Fibroblast of lung (primary cell): Measurements from ENCODE around the gene C2CD4A. TPM values are rescaled to one million over a fixed set of nuclear protein-coding genes. Genes with fewer than 3 reads are reported as not detected.

Experiments used
- DNase-seq, 2 donors: peaks; one replicate each; pipeline versions ENCODE4 v3.0.0 to v3.0.0-alpha.2; 2010; ENCODE audit warnings: low read depth in 2 of 2
- H2AFZ ChIP-seq: 2 replicates; pipeline ENCODE4 v1.5.1; 2012; ENCODE audit warnings: low read length, control low read depth, inconsistent platforms
- H3K27ac ChIP-seq: 2 replicates; pipeline ENCODE4 v1.5.1; 2011; ENCODE audit warnings: low read length, control low read depth; ENCODE audit not compliant: insufficient read depth
- H3K27me3 ChIP-seq: 2 replicates; pipeline ENCODE4 v1.5.1; 2011; ENCODE audit warnings: mild to moderate bottlenecking, low read length; ENCODE audit not compliant: control insufficient read depth, insufficient read depth
- H3K36me3 ChIP-seq: 2 replicates; pipeline ENCODE4 v1.5.1; 2011; ENCODE audit warnings: low read length; ENCODE audit not compliant: control insufficient read depth, insufficient read depth
- H3K4me1 ChIP-seq: 2 replicates; pipeline ENCODE4 v1.5.1; 2011; ENCODE audit warnings: low read length; ENCODE audit not compliant: control insufficient read depth, insufficient read depth; ENCODE audit errors: extremely low read depth
- H3K4me2 ChIP-seq: 2 replicates; pipeline ENCODE4 v1.5.1; 2011; ENCODE audit warnings: low read length, control low read depth; ENCODE audit not compliant: insufficient read depth; ENCODE audit errors: extremely low read depth
- H3K4me3 ChIP-seq, 4 experiments: fragments of 200-600 bp in 1 of 4; sonication (generic) in 1 of 4; replicated peaks in 1 of 4; 2 replicates each; pipeline ENCODE4 v1.5.1; 2011 to 2016; ENCODE audit warnings: low read length in 4 of 4, low read depth in 3 of 4, mild to moderate bottlenecking in 3 of 4, control low read depth in 2 of 4, inconsistent platforms in 1 of 4, mixed read lengths in 1 of 4; ENCODE audit not compliant: insufficient read depth in 1 of 4; ENCODE audit errors: control extremely low read depth in 1 of 4
- H3K79me2 ChIP-seq: 2 replicates; pipeline ENCODE4 v1.5.1; 2012; ENCODE audit warnings: mild to moderate bottlenecking, low read length, inconsistent platforms; ENCODE audit not compliant: control insufficient read depth, insufficient read depth
- H3K9ac ChIP-seq: 2 replicates; pipeline ENCODE4 v1.5.1; 2011; ENCODE audit warnings: mild to moderate bottlenecking, low read length, control low read depth; ENCODE audit not compliant: insufficient read depth
- H3K9me3 ChIP-seq: 2 replicates; pipeline ENCODE4 v1.5.1; 2012; ENCODE audit warnings: low read depth, low read length; ENCODE audit not compliant: control insufficient read depth, insufficient read depth
- H4K20me1 ChIP-seq: 2 replicates; pipeline ENCODE4 v1.5.1; 2011; ENCODE audit warnings: low read length; ENCODE audit not compliant: control insufficient read depth, insufficient read depth; ENCODE audit errors: extremely low read depth
- CTCF ChIP-seq, 2 donors: IDR thresholded peaks in 1 of 2; conservative IDR thresholded peaks in 1 of 2; 1 replicate in 1 of 2; 2 replicates in 1 of 2; pipeline ENCODE4 v1.5.1; 2011 to 2012; ENCODE audit warnings: low read length in 2 of 2, control low read depth in 1 of 2, inconsistent platforms in 1 of 2, low read depth in 1 of 2, mild to moderate bottlenecking in 1 of 2
- EZH2 ChIP-seq: IDR thresholded peaks from 2 replicates; pipeline ENCODE4 v1.5.1; 2012; ENCODE audit warnings: low read length, control low read depth, mild to moderate bottlenecking; ENCODE audit errors: missing control alignments
- polyA plus RNA-seq, 2 donors: library from polyadenylated mRNA; depleted of rRNA in 1 of 2; stranded (reverse) in 1 of 2; unstranded in 1 of 2; fragments of >200 nt; gene quantifications; 2 replicates each; pipeline ENCODE4 v1.2.1, GENCODE V29; 2011 to 2012; ENCODE audit warnings: missing spikeins in 1 of 2
- total RNA-seq: library from RNA; depleted of rRNA; stranded (reverse); fragments of >200 nt; gene quantifications from 2 replicates; pipeline ENCODE4 v1.2.1, GENCODE V29; 2014

C2CD4A gene
- total and polyA plus RNA-seq, 2 donors (not counting 1 experiment from before 2014, with no cell fraction given): not detected

GRCh38 chr15:62050115-62050514 is 16.7 kb upstream of the C2CD4A start:
- no peak overlapping the region for H3K4me2 ChIP-seq
- no peaks in the 10 kb centered on the region for H3K4me1 ChIP-seq
- H3K4me3 ChIP-seq: no peak overlapping the region
- H4K20me1 ChIP-seq: no peaks in the 10 kb centered on the region
- H3K27ac ChIP-seq: no peak overlapping the region
- no peak overlapping the region for H3K9ac ChIP-seq
- no peaks in the 10 kb centered on the region for H3K36me3 ChIP-seq
- no peaks in the 10 kb centered on the region for H3K27me3 ChIP-seq
- peaks cover 11% of the 10 kb centered on the region for H3K79me2 ChIP-seq
- DNase-seq: no peak
- H2AFZ ChIP-seq: no peak overlapping the region
- TF ChIP-seq CTCF (conservative IDR thresholded peaks at IDR 0.05 in 1 of 2, IDR thresholded peaks at IDR 0.05 in 1 of 2; ENCODE audit: low read depth in 1 of 2, low read length in 2 of 2): no peak
- no peak for TF ChIP-seq EZH2
- no peaks in the 10 kb centered on the region for H3K9me3 ChIP-seq

- no peaks in the 10 kb centered on the region for H4K20me1 ChIP-seq
- H3K9ac ChIP-seq: no peak overlapping the region
- DNase-seq: no peak
- H3K4me2 ChIP-seq: no peak overlapping the region
- H2AFZ ChIP-seq: no peak overlapping the region
- no peaks in the 10 kb centered on the region for H3K4me1 ChIP-seq
- H3K27me3 ChIP-seq: no peaks in the 10 kb centered on the region
- TF ChIP-seq EZH2 (no peak), CTCF (conservative IDR thresholded peaks at IDR 0.05 in 1 of 2, IDR thresholded peaks at IDR 0.05 in 1 of 2; ENCODE audit: low read depth in 1 of 2, low read length in 2 of 2) (no peak)
- H3K36me3 ChIP-seq: no peaks in the 10 kb centered on the region
- no peak overlapping the region for H3K27ac ChIP-seq
- H3K9me3 ChIP-seq: no peaks in the 10 kb centered on the region
- no peak overlapping the region for H3K4me3 ChIP-seq
- H3K79me2 ChIP-seq: peaks cover 14% of the 10 kb centered on the region
Observed at GRCh38 chr15:62051166-62051565, 15.6 kb upstream of the C2CD4A start.

GRCh38 chr15:62052713-62053112 is 14.1 kb upstream of the C2CD4A start:
- H3K4me3 ChIP-seq: no peak overlapping the region
- H3K36me3 ChIP-seq: no peaks in the 10 kb centered on the region
- no peak for TF ChIP-seq CTCF (conservative IDR thresholded peaks at IDR 0.05 in 1 of 2, IDR thresholded peaks at IDR 0.05 in 1 of 2; ENCODE audit: low read depth in 1 of 2, low read length in 2 of 2)
- TF ChIP-seq EZH2: no peak
- H3K4me2 ChIP-seq: no peak overlapping the region
- H3K27ac ChIP-seq: no peak overlapping the region
- no peaks in the 10 kb centered on the region for H3K9me3 ChIP-seq
- no peak overlapping the region for H2AFZ ChIP-seq
- no peak overlapping the region for H3K9ac ChIP-seq
- no peaks in the 10 kb centered on the region for H3K4me1 ChIP-seq
- peaks cover 17% of the 10 kb centered on the region for H3K79me2 ChIP-seq
- no peak for DNase-seq
- no peaks in the 10 kb centered on the region for H4K20me1 ChIP-seq
- H3K27me3 ChIP-seq: no peaks in the 10 kb centered on the region
